ENCODE data around the gene SLC39A11.
"Not testable (repeated sequence)": the region's sequence is repeated elsewhere in the genome, so short reads cannot be mapped to it uniquely, and the experiment has no call there.

Gene SLC39A11

GRCh38 chr17:73069841-73070240 is 22.6 kb downstream of the SLC39A11 start:
- DNase-seq = no peak

GRCh38 chr17:73069164-73069770 is 23.2 kb downstream of the SLC39A11 start:
- DNase-seq = no peak

DNA sequence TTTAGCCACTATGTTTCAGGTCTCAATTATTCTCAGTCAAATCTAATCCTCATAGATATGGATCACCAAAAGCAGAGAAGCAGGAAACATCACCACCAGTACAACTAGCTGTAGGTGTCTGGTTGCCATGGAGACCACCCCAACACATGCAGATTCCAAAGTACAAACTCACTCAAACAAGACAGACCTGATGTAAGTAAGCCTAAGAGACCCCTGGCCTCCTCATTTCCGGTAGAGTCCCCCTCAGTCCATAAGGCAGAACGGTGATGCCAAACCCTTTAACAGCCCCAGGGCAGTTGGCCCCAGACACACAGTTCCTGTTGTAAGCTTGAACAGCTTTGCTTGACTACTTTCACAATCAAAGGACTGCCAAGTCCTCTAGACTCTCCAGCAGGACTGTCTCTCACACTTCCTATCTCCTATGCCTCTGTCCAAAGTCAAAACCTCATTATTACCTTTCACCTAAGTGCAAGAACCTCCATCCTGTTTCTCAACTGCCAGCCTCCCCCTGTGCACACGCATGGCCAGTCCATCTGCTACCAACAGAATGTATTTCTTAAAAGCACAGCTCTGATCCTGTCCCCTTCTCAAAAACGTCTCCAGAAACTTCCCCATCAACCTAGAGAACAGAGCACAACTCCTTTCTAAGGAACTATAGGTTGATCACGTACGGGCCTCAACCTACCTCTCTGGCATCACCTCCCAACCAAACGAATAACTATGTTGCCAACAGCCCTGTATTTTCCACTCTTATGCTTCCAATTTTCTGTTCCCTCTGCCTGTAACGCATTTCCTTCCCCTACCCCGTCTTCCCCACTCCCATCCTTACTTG is 23.9 kb downstream of the SLC39A11 start:
- DNase-seq = no peak

GRCh38 chr17:73067699-73068098 is 24.8 kb downstream of the SLC39A11 start:
- not testable (repeated sequence) for DNase-seq

GRCh38 chr17:73067075-73067474 is 25.4 kb downstream of the SLC39A11 start:
- no peak for DNase-seq

DNA sequence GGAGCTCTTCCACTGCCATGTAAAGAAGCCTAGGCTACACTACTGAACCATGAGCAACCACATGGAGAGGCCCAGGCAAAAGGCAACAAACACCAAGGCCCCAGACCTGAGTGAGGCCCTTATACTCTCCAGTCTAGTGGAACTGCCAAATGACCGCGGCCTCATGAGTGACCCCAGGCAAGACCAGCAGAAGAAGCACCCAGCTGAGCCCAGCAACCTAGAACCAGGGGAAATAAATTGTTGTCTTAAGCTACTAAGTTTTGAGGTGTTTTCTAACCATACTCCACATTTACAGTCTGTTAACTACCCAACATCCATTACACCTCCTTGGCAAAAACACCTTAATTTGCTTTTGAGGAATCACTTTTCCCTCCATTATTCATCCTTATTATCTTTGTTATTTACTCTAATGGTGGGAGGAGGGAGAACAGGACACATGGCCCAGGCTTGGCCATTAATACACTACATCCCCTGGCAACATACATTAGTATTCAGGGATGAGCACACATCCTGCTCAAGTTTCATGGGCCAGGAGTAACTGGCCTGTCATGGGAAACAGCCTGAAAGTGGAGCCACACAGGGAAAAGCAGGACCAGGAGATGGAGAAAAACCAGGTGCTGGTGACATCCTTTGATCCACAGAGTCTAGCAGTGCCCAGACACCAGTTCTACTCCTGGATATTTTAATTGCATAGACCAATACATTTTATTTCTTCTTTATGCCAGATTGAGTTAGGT is 26.2 kb downstream of the SLC39A11 start:
- DNase-seq = no peak

DNA sequence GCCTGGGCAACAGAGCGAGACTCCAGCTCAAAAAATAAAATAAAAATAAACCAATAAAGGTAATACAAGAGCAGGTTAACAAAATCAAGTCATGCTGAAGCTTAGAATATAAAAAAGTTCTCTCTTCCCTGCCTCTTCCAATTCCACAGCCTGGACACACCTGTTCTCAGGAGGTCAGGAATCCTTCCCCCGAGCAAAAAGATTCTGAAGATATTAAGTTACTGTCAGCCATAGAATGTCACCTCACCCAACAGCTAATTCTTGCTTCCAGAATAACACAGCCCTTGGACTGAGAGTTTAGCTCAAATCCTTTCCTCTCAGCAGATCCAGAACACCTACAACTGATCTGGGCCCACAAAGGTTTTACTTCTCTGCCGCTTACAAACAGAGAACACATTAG is 27.1 kb downstream of the SLC39A11 start:
- DNase-seq = no peak

DNA sequence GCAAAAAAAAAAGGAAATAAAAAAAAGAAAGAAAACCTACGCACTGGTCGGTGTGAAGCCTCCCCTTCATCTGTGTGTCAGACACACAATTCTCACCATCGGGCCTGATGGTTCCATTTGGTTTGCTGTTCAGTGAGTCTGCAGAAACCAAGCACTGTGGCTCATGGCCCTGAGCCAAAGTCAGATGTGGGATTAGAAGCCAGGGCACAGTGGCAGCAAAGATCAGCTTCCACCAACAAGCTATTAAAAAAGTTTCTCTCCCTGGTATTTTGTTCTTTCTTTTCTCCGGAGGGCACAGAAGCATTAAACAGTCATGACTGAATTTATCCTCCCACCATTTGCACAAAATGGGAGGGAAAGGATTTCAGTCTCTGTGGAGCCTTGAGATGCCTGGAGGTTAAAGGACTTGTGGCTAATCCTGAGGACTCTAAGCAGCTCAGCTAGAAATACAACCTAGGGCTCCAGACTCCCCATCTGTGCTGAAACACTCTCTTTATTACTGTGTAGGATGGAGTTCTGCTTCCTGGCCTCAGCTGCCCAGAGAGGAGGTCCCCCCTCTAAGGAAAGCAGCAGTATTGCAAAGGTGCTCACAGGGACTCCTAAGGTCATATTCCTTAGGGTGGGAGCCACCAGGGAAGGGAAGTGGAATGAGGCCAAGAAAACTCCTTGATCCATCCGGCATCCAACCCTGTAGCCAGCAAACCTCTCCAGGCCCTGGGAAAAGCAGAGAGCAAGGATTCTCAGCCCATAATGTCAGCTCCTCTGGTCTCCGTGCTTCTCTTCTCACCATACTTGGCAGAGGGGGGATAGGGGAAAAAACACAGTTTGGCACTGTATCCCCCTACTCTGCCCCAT is 28.2 kb downstream of the SLC39A11 start:
- DNase-seq = no peak

DNA sequence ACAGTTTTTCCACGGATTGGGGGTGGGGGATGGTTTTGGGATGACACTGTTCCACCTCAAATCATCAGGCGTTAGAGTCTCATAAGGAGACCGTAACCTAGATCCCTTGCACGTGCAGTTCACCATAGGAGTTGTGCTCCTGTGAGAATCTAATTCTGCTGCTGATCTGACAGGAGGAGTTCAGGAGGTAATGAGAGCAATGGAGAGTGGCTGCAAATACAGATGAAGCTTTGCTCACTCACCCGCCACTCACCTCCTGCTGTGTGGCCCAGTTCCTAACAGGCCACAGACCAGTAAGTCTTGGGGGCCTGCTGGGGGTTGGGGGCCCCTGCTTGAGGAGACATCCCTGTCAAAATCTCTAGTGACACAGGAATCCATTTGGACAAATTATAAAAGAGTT is 29.8 kb downstream of the SLC39A11 start:
- no peak for DNase-seq

- DNase-seq = no peak
Measured at GRCh38 chr17:73061161-73061560, 31.3 kb downstream of the SLC39A11 start.

DNA sequence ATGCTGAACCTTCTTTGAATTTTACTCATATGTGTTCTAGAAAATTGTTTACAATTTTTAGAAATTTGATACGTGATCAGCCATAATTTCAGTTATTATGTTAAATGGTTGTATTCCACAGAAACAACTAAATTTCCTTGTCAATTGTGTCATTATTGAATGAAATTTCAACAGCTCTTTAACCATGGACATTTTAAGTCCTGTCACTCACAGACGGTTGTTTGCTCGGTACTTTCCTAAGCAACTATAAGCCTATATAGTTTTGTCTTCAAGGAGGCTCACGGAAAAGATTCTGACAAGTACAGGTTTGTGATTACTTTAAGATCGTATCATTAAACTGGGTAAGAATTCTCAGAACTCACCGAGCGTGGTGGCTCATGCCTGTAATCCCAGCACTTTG is 31.8 kb downstream of the SLC39A11 start:
- no peak for DNase-seq

- not testable (repeated sequence) for DNase-seq
Measured at GRCh38 chr17:73059713-73060112, 32.8 kb downstream of the SLC39A11 start.

DNA sequence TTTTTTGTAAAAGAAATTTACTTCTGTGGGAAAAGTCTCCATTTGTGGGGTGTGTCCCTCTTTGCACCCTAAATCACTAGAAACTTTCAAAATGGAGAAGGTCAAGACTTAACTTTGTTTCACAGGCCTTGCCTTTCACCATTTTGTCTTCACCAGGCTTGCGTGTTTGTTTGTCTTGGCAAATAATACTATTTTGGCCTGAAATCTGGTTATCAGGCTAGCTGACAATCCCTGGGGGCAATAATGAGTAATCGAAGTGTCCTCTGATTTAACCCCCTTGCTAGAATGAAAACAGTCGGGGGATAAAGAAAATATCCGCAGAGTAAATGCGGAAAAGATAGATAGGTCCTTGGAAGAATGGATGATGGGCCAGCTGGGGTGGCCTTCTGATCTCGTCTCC is 34.5 kb downstream of the SLC39A11 start:
- DNase-seq = no peak

DNA sequence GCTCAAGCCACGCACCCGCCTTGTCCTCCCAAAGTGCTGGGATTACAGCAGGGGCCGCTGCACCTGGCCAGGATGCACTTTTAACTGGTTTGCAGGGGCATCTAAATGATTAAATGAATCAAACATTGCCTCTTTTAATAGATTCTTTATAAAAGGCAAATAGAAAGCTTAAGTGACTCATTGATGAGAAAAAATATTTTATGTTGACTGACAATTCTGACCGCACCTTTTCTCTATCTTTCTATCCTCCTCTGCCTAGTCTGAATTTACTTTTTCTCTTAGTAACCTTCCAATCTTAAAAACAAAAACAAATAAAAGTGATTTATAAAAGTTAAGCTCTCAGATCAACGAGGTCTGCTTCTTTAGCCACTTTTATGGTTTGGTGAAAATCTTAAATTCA is 35.3 kb downstream of the SLC39A11 start:
- DNase-seq = no peak

- no peak for DNase-seq
Measured at GRCh38 chr17:73052923-73053322, 39.6 kb downstream of the SLC39A11 start.

GRCh38 chr17:73050797-73051196 is 41.7 kb downstream of the SLC39A11 start:
- DNase-seq = no peak

DNA sequence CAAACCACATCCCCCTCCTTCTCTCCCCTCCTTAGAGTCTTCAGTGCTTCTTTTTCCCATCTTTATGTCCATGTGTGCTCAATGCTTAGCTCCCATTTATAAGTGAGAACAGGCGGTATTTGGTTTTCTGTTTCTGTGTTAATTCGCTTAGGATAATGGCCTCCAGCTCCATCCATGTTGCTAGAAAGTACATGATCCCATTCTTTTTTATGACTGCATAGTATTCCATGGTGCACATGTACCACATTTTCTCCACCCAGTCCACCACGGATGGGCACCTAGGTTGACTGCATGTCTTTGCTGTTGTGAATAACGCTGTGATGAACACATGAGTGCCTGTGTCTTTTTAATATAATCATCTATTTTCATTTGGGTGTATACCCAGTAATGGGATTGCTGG is 44.3 kb downstream of the SLC39A11 start:
- no peak for DNase-seq

DNA sequence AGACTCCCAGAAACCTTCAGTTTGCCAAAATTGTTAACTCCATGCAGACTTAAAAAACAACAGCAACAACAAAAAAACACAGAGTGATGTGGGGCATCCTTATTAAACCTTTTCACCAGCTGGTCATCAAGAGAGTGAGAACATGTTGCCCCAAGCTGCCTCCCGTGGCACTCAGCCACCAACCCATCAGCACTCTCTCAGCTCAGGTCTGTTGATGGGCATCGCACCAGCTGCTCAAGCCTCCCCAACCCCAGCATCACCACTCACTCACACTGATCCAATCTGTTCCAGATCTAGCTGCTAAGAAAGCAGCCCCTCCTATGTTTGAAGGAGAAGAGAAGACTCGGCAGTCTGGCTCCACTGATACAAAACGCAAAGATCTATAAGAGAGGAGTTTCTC is 46.8 kb downstream of the SLC39A11 start:
- DNase-seq = no peak

GRCh38 chr17:73043686-73044581 is 48.6 kb downstream of the SLC39A11 start:
- no peak for DNase-seq

- no peak for DNase-seq
Measured at GRCh38 chr17:73042809-73043685, 49.4 kb downstream of the SLC39A11 start.

GRCh38 chr17:73042225-73042624 is 50.3 kb downstream of the SLC39A11 start:
- DNase-seq = no peak
